Measurements from ENCODE around the gene CEP131.
A peak's percentile ranks its signal among the peaks of the same experiment; 100 is the strongest.

CEP131 gene

GRCh38 chr17:81258292-81258691 lies 35.5 kb upstream of the CEP131 start:
- in situ Hi-C loops (cut with MboI; ENCODE audit: low pct_unique_long_range_greater_than_20kb, low sequenced_read_pairs, unreplicated experiment), result no loop called here
- no peak for TF ChIP-seq CTCF (IDR thresholded peaks at IDR 0.05; ENCODE audit: extremely low read depth, insufficient read depth, missing control alignments)
- no peak for DNase-seq (ENCODE audit: low spot score)

GRCh38 chr17:81257533-81257932 lies 34.8 kb upstream of the CEP131 start:
- in situ Hi-C loops (cut with MboI; ENCODE audit: low pct_unique_long_range_greater_than_20kb, low sequenced_read_pairs, unreplicated experiment), result no loop called here
- no peak for DNase-seq (ENCODE audit: low spot score)
- TF ChIP-seq CTCF (IDR thresholded peaks at IDR 0.05; ENCODE audit: extremely low read depth, insufficient read depth, missing control alignments), result no peak

GRCh38 chr17:81256616-81257015 lies 33.9 kb upstream of the CEP131 start:
- in situ Hi-C loops (cut with MboI; ENCODE audit: low pct_unique_long_range_greater_than_20kb, low sequenced_read_pairs, unreplicated experiment), result no loop called here
- no peak for DNase-seq (ENCODE audit: low spot score)
- no peak for TF ChIP-seq CTCF (IDR thresholded peaks at IDR 0.05; ENCODE audit: extremely low read depth, insufficient read depth, missing control alignments)

- in situ Hi-C loops (cut with MboI; ENCODE audit: low pct_unique_long_range_greater_than_20kb, low sequenced_read_pairs, unreplicated experiment), result no loop called here
- TF ChIP-seq CTCF (IDR thresholded peaks at IDR 0.05; ENCODE audit: extremely low read depth, insufficient read depth, missing control alignments), result no peak
- DNase-seq (ENCODE audit: low spot score), result no peak
Observed at GRCh38 chr17:81254955-81255717, 32.4 kb upstream of the CEP131 start.

GRCh38 chr17:81253358-81254131 lies 30.8 kb upstream of the CEP131 start:
- TF ChIP-seq CTCF (IDR thresholded peaks at IDR 0.05; ENCODE audit: extremely low read depth, insufficient read depth, missing control alignments), result peak; percentile 70
- peak; percentile 80 for DNase-seq (ENCODE audit: low spot score)
- in situ Hi-C loops (cut with MboI; ENCODE audit: low pct_unique_long_range_greater_than_20kb, low sequenced_read_pairs, unreplicated experiment), result no loop called here

GRCh38 chr17:81252987-81253329 lies 30.2 kb upstream of the CEP131 start:
- no peak for DNase-seq (ENCODE audit: low spot score)
- in situ Hi-C loops (cut with MboI; ENCODE audit: low pct_unique_long_range_greater_than_20kb, low sequenced_read_pairs, unreplicated experiment), result no loop called here
- TF ChIP-seq CTCF (IDR thresholded peaks at IDR 0.05; ENCODE audit: extremely low read depth, insufficient read depth, missing control alignments), result no peak

Data from GM13977 (cell line).